Activated T-cell treated with anti-CD3 and anti-CD28 coated beads, Interleukin-2, amount 50 U/mL, for 72 hours (primary cell): ENCODE results near the gene NOL9. TPM values are rescaled to one million over a fixed set of nuclear protein-coding genes. Genes with fewer than 3 reads are reported as not detected.

Experiments used
- ATAC-seq, 2 donors: fragments of 150-1000 bp; cut with Tn5 transposase; replicated peaks in 1 of 2; 2 replicates each; pipeline ENCODE4 v1.10.0; 2021; ENCODE audit warnings: moderate library complexity in 2 of 2, mild to moderate bottlenecking in 1 of 2
- DNase-seq, 2 donors: peaks; one replicate each; pipeline ENCODE4 v3.0.0; 2021 to 2022; ENCODE audit warnings: mixed read lengths in 1 of 2
- H3K27ac Mint-ChIP-seq: one replicate; pipeline ENCODE4 v1.8.0; 2022; ENCODE audit warnings: mild to moderate bottlenecking, moderate library complexity, mixed read lengths
- H3K27me3 Mint-ChIP-seq: one replicate; pipeline ENCODE4 v1.8.0; 2022; ENCODE audit warnings: low read depth, mixed read lengths
- H3K36me3 Mint-ChIP-seq, 2 donors: one replicate each; pipeline ENCODE4 v1.8.0; 2022; ENCODE audit warnings: mixed read lengths in 2 of 2, mild to moderate bottlenecking in 1 of 2; ENCODE audit not compliant: insufficient read depth in 2 of 2
- H3K4me1 Mint-ChIP-seq: one replicate; pipeline ENCODE4 v1.8.0; 2022; ENCODE audit warnings: low read depth, mixed read lengths
- H3K4me3 Mint-ChIP-seq, 2 donors: one replicate each; pipeline ENCODE4 v1.8.0; 2022; ENCODE audit warnings: mild to moderate bottlenecking in 2 of 2, mixed read lengths in 2 of 2, moderate library complexity in 2 of 2
- H3K9me3 Mint-ChIP-seq, 2 donors: one replicate each; pipeline ENCODE4 v1.8.0; 2022; ENCODE audit warnings: mixed read lengths in 2 of 2
- total RNA-seq, 2 donors: library from RNA; stranded (reverse); gene quantifications; one replicate each; pipeline ENCODE4 v1.2.3, GENCODE V29; 2022

Gene NOL9
- total RNA-seq, 2 donors from 2014 or later, result 35.8 to 42.3 TPM

DNA sequence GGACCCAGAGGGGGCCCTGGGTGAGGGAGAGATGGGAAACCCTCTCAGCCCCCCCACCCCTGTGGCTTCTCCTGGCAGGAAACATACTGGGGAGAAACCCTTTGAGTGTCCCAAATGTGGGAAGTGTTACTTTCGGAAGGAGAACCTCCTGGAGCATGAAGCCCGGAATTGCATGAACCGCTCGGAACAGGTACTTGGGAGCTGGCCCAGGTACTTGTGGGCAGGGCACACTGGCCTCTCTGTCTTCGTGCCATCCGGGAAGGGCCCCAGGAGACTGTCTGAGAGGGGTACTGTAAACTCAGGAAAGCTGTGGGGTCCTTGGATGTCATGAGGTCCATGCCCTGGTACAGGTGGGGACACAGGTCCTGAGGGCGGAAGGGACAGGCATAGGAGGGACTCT, 31.5 kb upstream of the NOL9 start:
- Mint-ChIP-seq H3K4me3 (no peak overlapping the region), H3K9me3 (no peaks in the 10 kb centered on the region), H3K4me1 (peaks cover 27% of the 10 kb centered on the region), H3K27me3 (no peaks in the 10 kb centered on the region), H3K27ac (no peak overlapping the region), H3K36me3 (peaks cover 0 to under 1% of the 10 kb centered on the region in 2 donors)
- no peak for ATAC-seq
- DNase-seq, result no peak

DNA sequence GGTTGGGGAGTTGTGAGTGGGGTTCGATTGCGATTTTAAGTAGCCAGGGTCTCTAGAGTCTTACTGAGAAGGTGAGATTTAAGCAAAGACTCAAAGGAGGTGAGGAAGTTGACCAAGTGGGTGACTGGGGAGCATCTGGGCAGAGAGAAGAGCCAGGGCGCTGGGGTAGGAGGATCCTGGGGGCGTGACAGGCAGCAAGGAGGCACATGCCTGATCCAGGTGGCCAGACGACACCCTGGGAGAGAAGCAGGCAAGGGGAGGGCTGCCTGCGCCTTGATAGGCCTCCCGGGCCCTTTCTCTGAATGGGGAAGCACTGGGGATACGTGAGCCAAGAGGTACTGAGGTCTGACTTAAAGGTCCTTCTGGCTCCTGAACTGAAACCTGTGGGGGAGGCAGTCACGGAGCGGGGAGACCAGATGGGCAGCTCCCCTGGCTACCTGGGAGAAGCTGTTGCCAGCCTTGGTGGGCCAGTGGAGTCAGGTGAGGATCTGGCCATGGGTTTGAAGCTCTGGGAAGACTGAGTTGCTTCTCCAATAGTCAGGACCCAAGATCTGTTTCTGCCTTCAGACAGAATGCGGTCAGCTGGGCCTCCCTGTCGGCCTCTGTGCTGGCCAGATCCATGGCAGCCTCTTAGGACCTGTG, 30.9 kb upstream of the NOL9 start:
- ATAC-seq (no peak), DNase-seq (no peak)
- Mint-ChIP-seq H3K9me3 (no peaks in the 10 kb centered on the region), H3K36me3 (peaks cover 0 to 1% of the 10 kb centered on the region in 2 donors), H3K27ac (no peak overlapping the region), H3K27me3 (no peaks in the 10 kb centered on the region), H3K4me3 (no peak overlapping the region), H3K4me1 (peaks cover 32% of the 10 kb centered on the region)

DNA sequence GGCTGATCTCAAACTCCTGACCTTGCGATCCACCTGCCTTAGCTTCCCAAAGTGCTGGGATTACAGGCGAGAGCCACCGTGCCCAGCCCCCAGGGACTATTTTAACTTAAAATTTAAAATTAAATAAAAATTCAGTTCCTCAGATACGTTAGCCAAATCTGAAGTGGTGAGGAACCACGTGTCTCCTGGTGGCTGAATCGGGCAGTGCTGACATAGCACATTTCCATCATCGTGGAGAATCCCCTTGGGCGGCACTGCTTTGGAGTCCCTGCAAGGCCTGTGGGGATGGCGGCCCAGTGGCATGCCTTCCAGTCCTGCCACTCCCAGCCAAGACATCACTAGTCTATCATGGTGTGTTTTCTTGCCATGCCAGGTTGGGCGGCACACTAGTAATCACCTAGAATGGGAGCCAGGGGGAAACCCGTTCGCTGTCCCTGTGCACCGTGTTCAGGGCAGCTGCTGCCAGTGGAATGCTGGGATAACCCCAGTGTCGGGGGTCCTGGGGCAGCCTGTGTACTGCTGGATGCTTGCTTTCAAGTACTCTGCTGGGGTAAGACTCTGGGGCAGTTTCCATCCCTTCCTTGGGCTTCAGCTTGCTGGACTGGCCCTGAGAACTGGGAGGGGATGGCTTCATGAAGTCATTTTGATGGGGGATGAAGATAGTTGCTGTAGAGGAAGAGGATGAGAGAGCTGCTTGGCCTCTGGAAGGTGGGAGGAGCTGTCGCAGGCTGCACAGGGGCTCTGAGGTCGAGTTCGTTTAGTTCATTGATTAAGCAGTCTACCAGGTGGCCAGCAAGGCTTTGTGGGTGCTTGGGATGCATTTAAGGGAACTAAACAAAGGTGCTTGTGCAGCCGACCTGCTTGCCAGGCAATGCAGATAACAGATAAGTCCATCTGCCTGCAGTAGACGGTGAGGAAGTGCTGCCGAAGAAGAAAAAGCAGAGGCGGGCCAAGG, 30.1 kb upstream of the NOL9 start:
- ATAC-seq (no peak), DNase-seq (no peak)
- Mint-ChIP-seq H3K9me3 (no peaks in the 10 kb centered on the region), H3K36me3 (peaks cover 0 to 1% of the 10 kb centered on the region in 2 donors), H3K27me3 (no peaks in the 10 kb centered on the region), H3K4me1 (peaks cover 36% of the 10 kb centered on the region), H3K27ac (no peak overlapping the region), H3K4me3 (no peak overlapping the region)

DNA sequence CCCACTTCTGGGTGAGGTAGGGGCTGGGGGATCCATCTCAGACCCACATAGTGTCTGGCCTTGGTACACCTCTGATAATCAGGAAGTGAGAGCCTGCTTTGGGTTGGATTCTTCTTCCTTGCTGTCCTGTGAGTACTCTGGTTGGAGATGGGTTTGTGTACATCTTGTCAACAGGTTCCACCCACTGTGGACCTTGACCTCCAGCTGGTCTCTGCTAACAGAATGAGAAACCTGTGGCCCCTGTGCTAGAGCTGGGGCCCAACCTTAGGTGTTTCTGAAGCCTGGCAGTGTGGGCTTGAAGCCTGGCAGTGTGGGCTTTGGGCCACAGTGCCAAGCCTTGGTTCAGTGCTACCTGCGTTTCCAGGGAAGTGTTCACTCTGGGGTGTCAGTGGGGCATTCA, 28.1 kb upstream of the NOL9 start:
- no peak for ATAC-seq
- Mint-ChIP-seq H3K4me1 (peaks cover 44% of the 10 kb centered on the region), H3K9me3 (no peaks in the 10 kb centered on the region), H3K27ac (peak overlapping the region; percentile 20), H3K4me3 (peak overlapping the region; percentile 16 to 56), H3K27me3 (no peaks in the 10 kb centered on the region), H3K36me3 (peaks cover 0 to 1% of the 10 kb centered on the region in 2 donors)
- DNase-seq, result no peak

DNA sequence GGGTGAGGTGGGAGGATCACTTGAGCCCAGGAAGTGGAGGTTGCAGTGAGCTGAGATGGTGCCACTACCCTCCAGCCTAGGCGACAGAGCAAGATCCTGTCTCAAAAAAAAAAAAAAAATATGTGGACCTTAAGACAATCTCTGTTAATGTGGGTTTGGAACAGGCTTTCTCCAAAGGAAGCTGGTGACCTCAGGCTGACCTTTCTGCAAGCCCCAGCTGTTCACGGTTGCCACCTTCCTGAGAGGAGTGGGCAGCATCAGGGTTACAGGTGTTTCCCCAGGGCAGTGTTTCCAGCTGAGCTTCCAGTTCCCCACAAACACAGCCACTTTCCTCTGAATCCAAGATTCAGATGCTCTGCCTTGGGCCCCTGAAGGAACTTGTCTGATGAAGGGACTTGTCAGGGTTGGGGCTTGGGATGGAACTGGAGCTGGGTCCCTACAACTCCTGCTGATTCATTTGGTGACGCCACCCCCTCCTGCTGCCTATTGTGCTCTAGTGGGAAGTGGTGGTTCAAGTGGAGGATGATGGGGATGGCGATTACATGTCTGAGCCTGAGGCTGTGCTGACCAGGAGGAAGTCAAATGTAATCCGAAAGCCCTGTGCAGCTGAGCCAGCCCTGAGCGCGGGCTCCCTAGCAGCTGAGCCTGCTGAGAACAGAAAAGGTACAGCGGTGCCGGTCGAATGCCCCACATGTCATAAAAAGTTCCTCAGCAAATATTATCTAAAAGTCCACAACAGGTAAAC, 27.4 kb upstream of the NOL9 start:
- no peaks in the 10 kb centered on the region for H3K9me3 Mint-ChIP-seq
- no peaks in the 10 kb centered on the region for H3K27me3 Mint-ChIP-seq
- ATAC-seq (no peak), DNase-seq (no peak)
- no peak overlapping the region for H3K27ac Mint-ChIP-seq
- H3K36me3 Mint-ChIP-seq, result peaks cover 0 to 1% of the 10 kb centered on the region in 2 donors
- H3K4me1 Mint-ChIP-seq, result peaks cover 44% of the 10 kb centered on the region
- peak overlapping the region; percentile 96 to 98 for H3K4me3 Mint-ChIP-seq

DNA sequence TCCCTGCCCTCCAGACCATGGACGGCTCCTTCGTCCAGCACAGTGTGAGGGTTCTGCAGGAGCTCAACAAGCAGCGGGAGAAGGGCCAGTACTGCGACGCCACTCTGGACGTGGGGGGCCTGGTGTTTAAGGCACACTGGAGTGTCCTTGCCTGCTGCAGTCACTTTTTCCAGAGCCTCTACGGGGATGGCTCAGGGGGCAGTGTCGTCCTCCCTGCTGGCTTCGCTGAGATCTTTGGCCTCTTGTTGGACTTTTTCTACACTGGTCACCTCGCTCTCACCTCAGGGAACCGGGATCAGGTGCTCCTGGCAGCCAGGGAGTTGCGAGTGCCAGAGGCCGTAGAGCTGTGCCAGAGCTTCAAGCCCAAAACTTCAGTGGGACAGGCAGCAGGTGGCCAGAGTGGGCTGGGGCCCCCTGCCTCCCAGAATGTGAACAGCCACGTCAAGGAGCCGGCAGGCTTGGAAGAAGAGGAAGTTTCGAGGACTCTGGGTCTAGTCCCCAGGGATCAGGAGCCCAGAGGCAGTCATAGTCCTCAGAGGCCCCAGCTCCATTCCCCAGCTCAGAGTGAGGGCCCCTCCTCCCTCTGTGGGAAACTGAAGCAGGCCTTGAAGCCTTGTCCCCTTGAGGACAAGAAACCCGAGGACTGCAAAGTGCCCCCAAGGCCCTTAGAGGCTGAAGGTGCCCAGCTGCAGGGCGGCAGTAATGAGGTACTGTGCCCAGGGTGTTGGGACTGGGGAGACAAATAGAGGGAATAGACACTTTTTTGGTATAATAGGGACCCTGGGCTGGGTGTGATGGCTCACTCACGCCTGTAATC, 26.5 kb upstream of the NOL9 start:
- H3K4me3 Mint-ChIP-seq, result peak overlapping the region; percentile 96 to 98
- no peaks in the 10 kb centered on the region for H3K27me3 Mint-ChIP-seq
- no peaks in the 10 kb centered on the region for H3K9me3 Mint-ChIP-seq
- peaks cover 44% of the 10 kb centered on the region for H3K4me1 Mint-ChIP-seq
- ATAC-seq, result no peak
- peaks cover 0 to 1% of the 10 kb centered on the region in 2 donors for H3K36me3 Mint-ChIP-seq
- peak overlapping the region; percentile 92 for H3K27ac Mint-ChIP-seq
- DNase-seq, result no peak

DNA sequence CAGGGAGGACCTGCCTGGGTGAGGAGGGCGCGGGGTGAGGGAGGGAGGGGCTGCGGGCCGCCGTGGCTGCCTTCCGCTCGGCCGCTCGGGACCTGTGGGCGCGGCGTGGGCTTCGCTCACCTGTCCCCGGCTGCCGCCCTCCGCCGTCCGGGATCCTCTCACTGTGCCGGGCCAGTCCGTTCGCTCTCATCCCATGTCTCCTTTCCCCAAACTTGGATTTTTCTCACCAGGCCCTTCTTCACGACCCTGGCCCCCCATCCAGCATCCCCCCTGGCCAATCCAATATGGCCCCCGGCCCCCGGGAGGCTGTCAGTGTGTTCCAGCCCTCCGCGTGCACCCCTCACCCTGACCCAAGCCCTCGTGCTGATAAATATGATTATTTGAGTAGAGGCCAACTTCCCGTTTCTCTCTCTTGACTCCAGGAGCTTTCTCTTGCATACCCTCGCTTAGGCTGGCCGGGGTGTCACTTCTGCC, 25.8 kb upstream of the NOL9 start:
- H3K36me3 Mint-ChIP-seq, result peaks cover 0 to 1% of the 10 kb centered on the region in 2 donors
- H3K4me3 Mint-ChIP-seq, result peak overlapping the region; percentile 96 to 98
- H3K27me3 Mint-ChIP-seq, result no peaks in the 10 kb centered on the region
- peak overlapping the region; percentile 92 for H3K27ac Mint-ChIP-seq
- H3K9me3 Mint-ChIP-seq, result no peaks in the 10 kb centered on the region
- no peak for ATAC-seq
- DNase-seq, result no peak
- peaks cover 44% of the 10 kb centered on the region for H3K4me1 Mint-ChIP-seq

DNA sequence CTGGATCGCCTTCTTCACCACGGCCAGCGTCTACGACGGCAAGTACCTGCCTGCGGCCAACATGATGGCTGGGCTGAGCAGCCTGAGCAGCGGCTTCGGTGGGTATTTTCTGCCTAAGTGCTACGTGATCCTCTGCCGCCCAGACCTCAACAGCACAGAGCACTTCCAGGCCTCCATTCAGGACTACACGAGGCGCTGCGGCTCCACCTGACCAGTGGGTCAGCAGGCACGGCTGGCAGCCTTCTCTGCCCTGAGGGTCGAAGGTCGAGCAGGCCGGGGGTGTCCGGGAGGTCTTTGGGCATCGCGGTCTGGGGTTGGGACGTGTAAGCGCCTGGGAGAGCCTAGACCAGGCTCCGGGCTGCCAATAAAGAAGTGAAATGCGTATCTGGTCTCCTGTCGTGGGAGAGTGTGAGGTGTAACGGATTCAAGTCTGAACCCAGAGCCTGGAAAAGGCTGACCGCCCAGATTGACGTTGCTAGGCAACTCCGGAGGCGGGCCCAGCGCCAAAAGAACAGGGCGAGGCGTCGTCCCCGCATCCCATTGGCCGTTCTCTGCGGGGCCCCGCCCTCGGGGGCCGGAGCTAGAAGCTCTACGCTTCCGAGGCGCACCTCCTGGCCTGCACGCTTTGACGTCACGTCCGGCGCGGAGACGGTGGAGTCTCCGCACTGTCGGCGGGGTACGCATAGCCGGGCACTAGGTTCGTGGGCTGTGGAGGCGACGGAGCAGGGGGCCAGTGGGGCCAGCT, 25.2 kb upstream of the NOL9 start, which contains the start of gene ZBTB48:
TSS of gene ZBTB48 (plus strand) at position 621 of the 745 bp plus-strand sequence. CDS start 616 bp downstream, outside the sequence.
- H3K4me1 Mint-ChIP-seq, result peaks cover 38% of the 10 kb centered on the region
- peaks cover 0 to 1% of the 10 kb centered on the region in 2 donors for H3K36me3 Mint-ChIP-seq
- peak within 1 kb of the TSS; percentile 92 for H3K27ac Mint-ChIP-seq
- H3K4me3 Mint-ChIP-seq, result peak within 1 kb of the TSS; percentile 96 to 98
- DNase-seq (peak; percentile 98 to 99), ATAC-seq (peak; percentile 99)
- H3K9me3 Mint-ChIP-seq, result no peaks in the 10 kb centered on the region
- H3K27me3 Mint-ChIP-seq, result no peaks in the 10 kb centered on the region

DNA sequence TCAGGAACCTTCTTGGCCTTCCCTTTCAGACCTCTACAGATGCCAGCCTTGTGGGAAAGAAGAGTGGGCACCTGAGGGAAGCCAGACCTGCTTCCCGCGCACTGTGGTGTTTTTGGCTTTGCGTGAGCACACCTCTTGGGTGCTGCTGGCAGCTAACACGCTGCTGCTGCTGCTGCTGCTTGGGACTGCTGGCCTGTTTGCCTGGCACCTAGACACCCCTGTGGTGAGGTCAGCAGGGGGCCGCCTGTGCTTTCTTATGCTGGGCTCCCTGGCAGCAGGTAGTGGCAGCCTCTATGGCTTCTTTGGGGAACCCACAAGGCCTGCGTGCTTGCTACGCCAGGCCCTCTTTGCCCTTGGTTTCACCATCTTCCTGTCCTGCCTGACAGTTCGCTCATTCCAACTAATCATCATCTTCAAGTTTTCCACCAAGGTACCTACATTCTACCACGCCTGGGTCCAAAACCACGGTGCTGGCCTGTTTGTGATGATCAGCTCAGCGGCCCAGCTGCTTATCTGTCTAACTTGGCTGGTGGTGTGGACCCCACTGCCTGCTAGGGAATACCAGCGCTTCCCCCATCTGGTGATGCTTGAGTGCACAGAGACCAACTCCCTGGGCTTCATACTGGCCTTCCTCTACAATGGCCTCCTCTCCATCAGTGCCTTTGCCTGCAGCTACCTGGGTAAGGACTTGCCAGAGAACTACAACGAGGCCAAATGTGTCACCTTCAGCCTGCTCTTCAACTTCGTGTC, 24.5 kb upstream of the NOL9 start:
- ATAC-seq (no peak), DNase-seq (no peak)
- Mint-ChIP-seq H3K27me3 (no peaks in the 10 kb centered on the region), H3K4me1 (peaks cover 34% of the 10 kb centered on the region), H3K4me3 (peak overlapping the region; percentile 96 to 98), H3K9me3 (no peaks in the 10 kb centered on the region), H3K27ac (no peak overlapping the region), H3K36me3 (peaks cover 0 to 1% of the 10 kb centered on the region in 2 donors)

DNA sequence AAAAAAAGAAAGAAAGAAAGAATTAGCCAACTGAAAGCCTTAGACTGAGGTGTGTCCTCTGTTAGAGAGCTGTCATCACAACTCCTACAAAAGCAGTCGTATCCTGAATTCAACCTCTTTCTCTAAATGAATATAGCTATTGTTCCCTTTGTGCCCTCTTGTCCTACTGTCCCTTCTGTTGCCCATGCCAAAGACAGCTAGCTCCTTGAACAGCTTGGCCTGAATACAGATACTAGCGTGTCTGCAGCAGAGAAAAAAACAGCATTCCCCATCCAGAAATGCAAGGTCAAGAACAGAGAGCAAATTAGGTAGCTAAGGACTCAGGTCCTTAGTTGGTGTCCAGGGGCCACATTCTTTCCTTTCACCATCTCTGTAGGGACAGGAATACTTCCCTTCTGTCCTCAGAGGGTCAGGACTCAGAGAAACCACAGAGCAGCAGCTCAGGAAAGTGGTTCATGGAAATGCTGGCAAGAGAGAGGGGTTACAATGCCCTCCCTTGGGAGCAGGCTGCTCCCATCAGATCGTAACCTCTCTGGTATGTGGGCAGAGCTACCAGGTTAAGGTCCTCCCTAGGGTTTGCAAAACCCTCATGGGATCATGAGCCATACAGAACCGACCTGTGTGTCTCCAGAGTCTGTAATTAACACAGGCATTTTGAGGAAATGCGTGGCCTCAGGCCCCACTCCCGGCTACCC, 23.7 kb upstream of the NOL9 start:
- no peaks in the 10 kb centered on the region for H3K9me3 Mint-ChIP-seq
- H3K4me3 Mint-ChIP-seq, result no peak overlapping the region
- peaks cover 35% of the 10 kb centered on the region for H3K4me1 Mint-ChIP-seq
- DNase-seq, result no peak
- H3K27me3 Mint-ChIP-seq, result no peaks in the 10 kb centered on the region
- H3K36me3 Mint-ChIP-seq, result peaks cover 0 to 1% of the 10 kb centered on the region in 2 donors
- H3K27ac Mint-ChIP-seq, result no peak overlapping the region
- ATAC-seq, result no peak

DNA sequence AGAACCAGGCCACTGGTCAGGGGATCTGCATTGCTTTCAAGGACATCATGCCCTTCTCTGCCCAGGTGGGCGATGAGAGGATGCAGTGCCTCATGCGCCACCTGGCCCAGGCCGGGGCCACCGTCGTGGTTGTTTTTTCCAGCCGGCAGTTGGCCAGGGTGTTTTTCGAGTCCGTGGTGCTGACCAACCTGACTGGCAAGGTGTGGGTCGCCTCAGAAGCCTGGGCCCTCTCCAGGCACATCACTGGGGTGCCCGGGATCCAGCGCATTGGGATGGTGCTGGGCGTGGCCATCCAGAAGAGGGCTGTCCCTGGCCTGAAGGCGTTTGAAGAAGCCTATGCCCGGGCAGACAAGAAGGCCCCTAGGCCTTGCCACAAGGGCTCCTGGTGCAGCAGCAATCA, 20.5 kb upstream of the NOL9 start:
- Mint-ChIP-seq H3K4me3 (no peak overlapping the region), H3K27ac (no peak overlapping the region)
- ATAC-seq, result no peak

More for the DNA sequence above, 20.5 kb upstream of the NOL9 start:
- Mint-ChIP-seq H3K9me3 (peaks cover 2 to 3% of the 10 kb centered on the region in 2 donors), H3K36me3 (no peaks in the 10 kb centered on the region), H3K4me1 (peaks cover 18% of the 10 kb centered on the region), H3K27me3 (no peaks in the 10 kb centered on the region)
- no peak for DNase-seq
